Testis (tissue), 2 donors: Measurements from ENCODE around the gene IRGC.

Experiments used
- CTCF ChIP-seq, 3 experiments: fragments of 450-650 bp in 2 of 3; fragments of 200-600 bp in 1 of 3; sonication (generic) in 1 of 3; IDR thresholded peaks; one replicate each; pipeline ENCODE4 v1.5.1; 2016 to 2019; ENCODE audit warnings: antibody characterized with exemption in 3 of 3, mild to moderate bottlenecking in 2 of 3, moderate library complexity in 1 of 3
- POLR2A ChIP-seq: fragments of 450-650 bp; IDR thresholded peaks from one replicate; pipeline ENCODE4 v1.6.1; 2017; ENCODE audit warnings: antibody characterized with exemption, mild to moderate bottlenecking, moderate library complexity

- TF ChIP-seq CTCF (IDR thresholded peaks at IDR 0.05) (no peak), POLR2A (no peak)
These were observed 32.8 kb upstream of the IRGC start for GRCh38 chr19:43682824-43683661.
